H1 (cell line): ENCODE data around the gene BPIFB3.

Source experiments
- BACH1 ChIP-seq: IDR thresholded peaks from 2 replicates; pipeline ENCODE4 v1.6.1; 2012; ENCODE audit warnings: low read length, improper control_type of control experiment
- CHD1 ChIP-seq: IDR thresholded peaks from 2 replicates; pipeline ENCODE4 v1.6.1; 2012; ENCODE audit warnings: low read depth, low read length, improper control_type of control experiment
- CTCF ChIP-seq, 3 experiments: IDR thresholded peaks; 1 replicate in 2 of 3; 2 replicates in 1 of 3; pipeline versions ENCODE4 v1.5.1 to v1.6.1; 2011; ENCODE audit warnings: low read length in 3 of 3, mild to moderate bottlenecking in 3 of 3, inconsistent platforms in 2 of 3, low read depth in 1 of 3, moderate library complexity in 1 of 3; ENCODE audit not compliant: insufficient read depth in 1 of 3; ENCODE audit errors: control extremely low read depth in 1 of 3
- EP300 ChIP-seq, 2 experiments: IDR thresholded peaks; 1 replicate in 1 of 2; 2 replicates in 1 of 2; pipeline ENCODE4 v1.6.1; 2011 to 2012; ENCODE audit warnings: low read depth in 2 of 2, low read length in 2 of 2, mild to moderate bottlenecking in 2 of 2, borderline replicate concordance in 1 of 2, inconsistent platforms in 1 of 2, moderate library complexity in 1 of 2
- JUN ChIP-seq: IDR thresholded peaks from 2 replicates; pipeline ENCODE4 v1.6.1; 2011; ENCODE audit warnings: low read depth, mild to moderate bottlenecking, improper control_type of control experiment, low read length
- JUND ChIP-seq: IDR thresholded peaks from 2 replicates; pipeline ENCODE4 v1.6.1; 2011; ENCODE audit warnings: mild to moderate bottlenecking, improper control_type of control experiment, low read length
- KDM1A ChIP-seq: fragments of 200-600, 300-600 bp; sonication (generic); IDR thresholded peaks from 2 replicates; pipeline ENCODE4 v1.7.1; 2016; ENCODE audit warnings: mild to moderate bottlenecking, low read length, borderline replicate concordance
- POLR2A ChIP-seq, 2 experiments: IDR thresholded peaks; 1 replicate in 1 of 2; 2 replicates in 1 of 2; pipeline ENCODE4 v1.6.1; 2011; ENCODE audit warnings: low read depth in 2 of 2, low read length in 2 of 2, mild to moderate bottlenecking in 2 of 2; ENCODE audit errors: control extremely low read depth in 1 of 2
- POLR2AphosphoS5 ChIP-seq: IDR thresholded peaks from 2 replicates; pipeline ENCODE4 v1.6.1; 2011; ENCODE audit warnings: low read depth, low read length
- RAD21 ChIP-seq, 2 experiments: IDR thresholded peaks in 1 of 2; conservative IDR thresholded peaks in 1 of 2; 2 replicates each; pipeline ENCODE4 v1.6.1; 2011; ENCODE audit warnings: low read depth in 2 of 2, low read length in 2 of 2, improper control_type of control experiment in 1 of 2, inconsistent platforms in 1 of 2, mild to moderate bottlenecking in 1 of 2, moderate library complexity in 1 of 2
- RFX5 ChIP-seq: IDR thresholded peaks from 2 replicates; pipeline ENCODE4 v1.6.1; 2011; ENCODE audit warnings: low read depth, low read length, improper control_type of control experiment, borderline replicate concordance
- SP1 ChIP-seq: IDR thresholded peaks from 2 replicates; pipeline ENCODE4 v1.6.1; 2011; ENCODE audit warnings: low read depth, low read length
- SUZ12 ChIP-seq: fragments of 200-600 bp; sonication (generic); IDR thresholded peaks from 2 replicates; pipeline ENCODE4 v1.6.1; 2012; ENCODE audit warnings: mild to moderate bottlenecking, inconsistent platforms, low read length, moderate library complexity, mixed read lengths
- USF2 ChIP-seq: IDR thresholded peaks from 2 replicates; pipeline ENCODE4 v1.6.1; 2011; ENCODE audit warnings: low read length, improper control_type of control experiment

GRCh38 chr20:33086052-33086722, 32.5 kb downstream of the BPIFB3 start:
- TF ChIP-seq USF2 (no peak), RFX5 (no peak), CTCF (IDR thresholded peaks at IDR 0.05; ENCODE audit: control extremely low read depth in 1 of 3, insufficient read depth in 1 of 3, low read depth in 1 of 3, low read length in 3 of 3) (no peak), JUN (no peak), POLR2AphosphoS5 (no peak), POLR2A (IDR thresholded peaks at IDR 0.05; ENCODE audit: control extremely low read depth in 1 of 2, low read depth in 2 of 2, low read length in 2 of 2) (no peak), CHD1 (no peak), RAD21 (IDR thresholded peaks at IDR 0.05 in 1 of 2, conservative IDR thresholded peaks at IDR 0.05 in 1 of 2; ENCODE audit: low read depth in 2 of 2, low read length in 2 of 2) (no peak), KDM1A (peak; percentile 25; the same call in 1 of the 2 replicates), SUZ12 (no peak), JUND (no peak), BACH1 (no peak), EP300 (IDR thresholded peaks at IDR 0.05; ENCODE audit: borderline replicate concordance in 1 of 2, low read depth in 2 of 2, low read length in 2 of 2) (no peak), SP1 (no peak)
